Stimulated activated CD4-positive, alpha-beta T cell treated with anti-CD3 and anti-CD28 coated beads, TNF-alpha, amount 100 ng/mL, for 48 hours (primary cell): ENCODE measurements around the gene BRF1.
A peak's percentile ranks its signal among the peaks of the same experiment; 100 is the strongest.
"Not testable (repeated sequence)": the region's sequence is repeated elsewhere in the genome, so short reads cannot be mapped to it uniquely, and the experiment has no call there.

Source experiments
- DNase-seq, 3 donors: peaks; one replicate each; pipeline ENCODE4 v3.0.0-alpha.2; 2020; ENCODE audit warnings: low read depth in 3 of 3

Gene BRF1

DNA sequence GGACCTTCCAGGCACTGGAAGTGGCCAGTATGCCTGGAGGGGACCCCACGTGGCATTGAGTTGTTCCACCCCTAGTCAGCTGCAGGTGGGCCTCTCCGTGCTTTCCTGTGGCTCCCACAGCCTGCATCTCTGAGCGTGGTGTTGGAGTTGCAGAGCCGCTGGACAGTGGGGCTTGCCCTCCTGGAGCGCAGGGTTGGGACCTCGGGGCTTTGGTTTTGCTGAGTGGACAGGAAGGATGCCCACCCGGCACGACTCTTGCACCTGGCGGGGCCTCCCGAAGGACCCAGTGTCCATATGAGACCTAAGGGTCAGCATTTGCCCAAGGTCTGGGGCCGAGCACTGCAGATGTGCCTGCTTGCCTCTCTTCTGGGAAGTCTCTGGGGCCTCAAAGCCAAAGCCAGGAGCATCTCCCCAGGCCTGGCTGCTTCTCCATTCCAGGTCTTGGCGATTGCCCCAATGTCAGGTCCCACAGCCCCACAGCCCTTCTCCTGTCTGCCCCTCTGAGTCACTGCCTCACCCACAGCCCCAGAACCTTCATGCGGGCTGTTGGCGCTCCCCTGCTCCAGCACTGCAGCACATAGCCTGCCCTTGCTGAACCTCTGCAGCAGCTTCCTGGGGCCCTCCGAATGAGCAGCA, 15.3 kb upstream of the BRF1 start:
- no peak for DNase-seq

- DNase-seq = no peak
Observed at GRCh38 chr14:105315211-105315721, 14.5 kb upstream of the BRF1 start.

DNA sequence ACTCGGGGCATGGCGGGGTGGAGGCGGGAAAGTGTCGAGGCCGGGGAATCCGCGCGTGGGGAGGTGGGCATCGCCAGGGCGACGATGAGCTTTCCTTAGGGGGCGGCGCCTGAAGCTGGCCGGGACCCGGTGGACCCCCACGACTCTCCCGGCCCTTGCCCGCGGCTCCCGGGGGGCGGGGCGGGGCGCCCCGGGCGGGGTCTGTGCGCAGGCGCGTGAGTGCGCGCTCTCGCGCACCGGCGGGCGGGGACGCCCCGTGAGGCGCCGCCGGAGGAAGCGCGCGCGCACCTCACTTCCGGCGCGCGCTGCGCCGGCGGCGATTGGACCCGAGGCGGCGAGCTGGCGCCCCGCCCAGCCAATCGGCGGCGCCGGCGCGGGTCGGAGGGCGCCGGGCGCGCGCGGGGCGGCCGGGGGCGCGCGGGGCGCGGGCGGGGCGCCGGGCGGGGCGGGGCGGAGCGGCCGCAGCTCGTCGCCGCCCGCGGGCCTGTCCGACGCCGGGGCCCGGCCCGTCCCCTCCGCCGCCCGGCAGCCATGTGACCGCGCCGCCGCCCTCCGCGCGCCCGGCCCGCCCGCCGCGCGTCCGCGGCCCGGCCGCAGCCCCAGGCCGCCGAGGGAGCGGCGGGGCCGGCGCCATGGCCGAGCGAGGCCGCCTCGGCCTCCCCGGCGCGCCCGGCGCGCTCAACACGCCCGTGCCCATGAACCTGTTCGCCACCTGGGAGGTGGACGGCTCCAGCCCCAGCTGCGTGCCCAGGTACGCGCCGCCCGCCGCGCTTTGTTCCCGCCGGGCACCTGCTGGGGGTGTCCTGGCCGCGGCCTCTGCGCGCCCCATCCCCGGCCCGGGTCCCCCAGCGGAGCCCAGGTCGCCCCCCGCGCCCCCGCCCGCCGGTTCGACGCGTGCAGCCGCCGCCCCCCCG, 13.7 kb upstream of the BRF1 start, which contains the start of gene PACS2:
Gene PACS2, plus strand, starts transcription at position 462 of the 914 bp plus-strand sequence. Its CDS starts 171 bp downstream, at position 633.
- peak in 2 of 3 donors; percentile 50 to 55 for DNase-seq

DNA sequence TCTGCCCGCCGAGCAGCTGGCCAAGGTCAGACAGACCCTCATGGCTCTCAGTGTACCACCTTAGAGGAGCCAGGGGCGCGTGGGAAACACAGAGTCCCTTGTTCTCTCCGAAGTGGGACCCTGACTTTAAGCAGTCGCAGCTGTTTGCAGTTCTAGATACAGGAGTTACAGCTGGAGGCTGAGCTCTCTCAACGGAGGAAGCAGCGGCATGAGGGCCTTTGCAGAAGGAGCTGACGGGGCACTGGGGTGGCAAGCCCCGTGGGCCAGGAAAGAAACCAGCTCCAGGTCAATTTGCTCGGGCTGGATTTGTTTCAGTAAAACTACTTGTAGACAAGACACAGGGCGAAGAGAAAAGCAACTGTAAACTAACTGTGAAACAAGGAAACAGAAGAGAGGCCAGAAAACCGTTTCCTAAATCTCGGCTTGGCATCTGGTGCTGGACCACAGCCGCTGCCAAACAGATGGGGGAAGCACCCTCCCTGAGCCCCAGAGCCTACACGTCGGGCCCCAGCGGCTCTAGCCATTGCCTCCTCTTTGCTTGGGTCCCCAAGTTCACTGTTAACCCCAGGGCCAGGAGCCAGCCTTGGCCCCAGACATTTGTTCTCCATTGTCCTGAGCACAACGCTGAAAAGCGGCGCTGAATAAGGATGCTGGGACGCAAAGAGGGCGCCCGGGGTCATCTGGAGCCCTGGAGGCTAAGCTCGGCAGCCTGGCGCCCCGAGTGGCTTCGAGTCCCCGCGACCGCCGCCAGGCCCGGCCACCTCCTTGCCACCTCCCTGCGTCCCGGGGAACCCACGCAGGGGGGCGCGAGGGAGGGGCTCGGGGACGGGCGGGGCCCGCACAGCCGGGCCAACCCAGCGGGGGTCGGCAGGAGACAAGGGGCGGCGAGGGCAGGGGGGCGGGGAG, 12.8 kb upstream of the BRF1 start:
- no peak for DNase-seq

GRCh38 chr14:105312973-105313372, 12.2 kb upstream of the BRF1 start:
- no peak for DNase-seq

DNA sequence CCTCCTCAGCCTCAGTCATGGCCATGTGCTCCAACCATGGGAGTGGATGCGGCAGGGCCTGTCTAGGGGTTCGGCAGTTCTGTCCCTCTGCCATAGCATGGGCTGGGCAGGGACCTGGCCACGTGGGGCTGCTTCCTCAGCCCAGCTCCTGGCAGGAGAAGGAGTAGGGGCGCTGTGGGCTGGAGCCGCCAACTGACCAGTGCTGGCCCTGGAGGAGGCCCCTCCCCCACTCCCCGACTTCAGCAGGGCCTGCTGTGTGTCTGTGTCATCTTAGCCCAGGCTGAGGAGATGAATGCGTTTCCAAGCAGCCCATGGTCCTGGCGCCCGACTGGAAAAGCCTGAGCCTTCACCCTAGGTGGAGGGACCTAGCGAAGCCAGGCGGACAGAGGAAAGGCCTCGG, 11.0 kb upstream of the BRF1 start:
- no peak for DNase-seq

GRCh38 chr14:105309371-105309770, 8.6 kb upstream of the BRF1 start:
- no peak for DNase-seq

DNA sequence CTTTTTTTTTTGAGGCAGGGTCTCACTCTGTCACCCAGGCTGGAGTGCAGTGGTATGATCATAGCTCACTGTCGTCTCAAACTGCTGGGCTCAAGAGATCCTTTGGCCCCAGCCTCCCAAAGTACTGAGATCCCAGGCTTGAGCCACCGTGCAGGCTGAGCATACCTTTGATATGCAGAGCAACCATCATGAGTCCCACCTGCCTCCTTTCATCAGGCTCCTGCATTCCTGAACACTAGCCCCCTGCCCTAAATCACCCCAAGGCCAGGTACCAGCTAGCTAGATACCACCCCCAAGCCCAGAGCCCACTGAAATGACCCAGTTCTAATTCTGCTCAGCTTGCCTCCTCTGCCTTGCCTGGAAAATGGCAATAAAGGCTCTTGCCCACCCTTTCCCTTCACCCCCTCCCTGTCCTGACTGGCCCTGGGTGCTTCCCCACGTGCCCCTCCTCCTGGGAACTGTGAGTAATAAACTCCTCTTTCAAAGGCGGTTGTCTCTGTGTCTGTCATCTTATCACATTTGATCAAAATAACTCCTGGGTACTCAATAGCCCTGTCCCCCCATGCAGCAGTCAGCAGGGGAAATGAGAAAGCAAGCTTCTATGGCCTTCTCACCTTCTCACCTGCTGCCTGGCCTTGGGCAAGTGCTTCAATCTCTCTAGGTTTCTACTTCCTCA, 6.4 kb upstream of the BRF1 start:
- no peak for DNase-seq

DNA sequence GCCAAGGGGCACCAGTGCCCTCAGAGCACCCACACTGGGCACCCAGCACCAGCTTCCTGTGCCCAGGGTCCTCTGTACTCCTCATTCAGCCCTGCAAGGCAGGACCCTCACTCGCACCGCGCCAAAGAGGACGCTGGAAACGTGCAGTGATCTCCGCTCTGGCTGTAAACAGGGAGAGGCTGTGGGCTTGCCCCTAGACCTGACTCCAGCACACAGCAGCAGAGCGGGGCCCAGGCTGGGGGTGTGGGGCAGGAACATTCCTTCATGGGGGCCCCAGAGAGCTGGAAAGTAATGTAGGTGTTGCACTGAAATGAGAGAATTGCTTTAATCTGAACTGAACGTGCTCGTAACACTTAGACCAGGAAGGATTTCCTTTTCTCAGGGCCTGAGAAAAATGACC, 5.0 kb upstream of the BRF1 start:
- no peak for DNase-seq

GRCh38 chr14:105305345-105305744, 4.5 kb upstream of the BRF1 start:
- DNase-seq = no peak

DNA sequence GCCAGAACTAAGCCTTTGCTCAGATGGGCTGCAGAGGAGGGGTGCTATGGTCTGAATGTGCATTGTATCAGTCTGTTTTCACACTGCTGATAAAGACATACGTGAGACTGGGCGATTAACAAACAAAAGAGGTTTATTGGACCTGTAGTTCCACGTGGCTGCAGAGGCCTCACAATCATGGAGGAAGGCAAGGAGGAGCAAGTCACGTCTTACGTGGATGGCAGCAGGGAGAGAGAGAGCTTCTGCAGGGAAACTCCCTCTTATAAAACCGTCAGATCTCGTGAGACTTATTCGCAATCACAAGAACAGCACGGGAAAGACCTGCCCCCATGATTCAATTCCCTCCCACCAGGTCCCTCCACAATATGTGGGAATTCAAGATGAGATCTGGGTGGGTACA, 3.8 kb upstream of the BRF1 start:
- no peak for DNase-seq

DNA sequence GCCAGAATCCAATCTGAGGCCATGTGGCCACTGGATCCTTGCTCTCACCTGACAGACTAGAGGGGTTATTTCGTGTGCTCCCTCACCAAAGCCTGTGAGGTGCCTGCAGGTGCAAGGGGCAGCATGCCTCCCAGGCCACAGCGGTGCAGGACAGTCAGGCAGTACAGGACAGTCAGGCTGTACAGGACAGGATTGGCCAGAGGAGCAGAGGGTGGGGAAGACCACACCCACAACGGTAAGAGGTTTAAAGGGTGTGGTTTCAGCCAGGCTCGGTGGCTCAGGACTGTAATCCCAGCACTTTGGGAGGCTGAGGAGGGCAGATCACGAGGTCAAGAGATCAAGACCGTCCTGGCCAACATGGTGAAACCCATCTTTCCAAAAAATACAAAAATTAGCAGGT, 3.1 kb upstream of the BRF1 start:
- DNase-seq = no peak

DNA sequence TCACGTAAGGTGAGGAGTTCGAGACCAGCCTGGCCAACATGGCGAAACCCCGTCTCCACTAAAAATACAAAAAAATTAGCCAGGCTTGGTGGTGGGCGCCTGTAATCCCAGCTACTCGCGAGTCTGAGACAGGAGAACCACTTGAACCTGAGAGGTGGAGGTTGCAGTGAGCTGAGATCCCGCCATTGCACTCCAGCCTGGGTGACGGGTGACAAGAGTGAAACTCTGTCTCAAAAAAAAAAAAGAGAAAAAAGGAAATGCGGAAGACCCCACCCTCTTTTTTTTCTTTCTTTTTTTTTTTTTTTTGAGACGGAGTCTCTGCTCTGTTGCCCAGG, 1.1 kb upstream of the BRF1 start:
- DNase-seq = not testable (repeated sequence)

- peak; percentile 97 to 100 (median 99) for DNase-seq
Observed at GRCh38 chr14:105301103-105301914, 508 bp upstream of the BRF1 start.

GRCh38 chr14:105299654-105300541, 903 bp downstream of the BRF1 start:
- no peak for DNase-seq

DNA sequence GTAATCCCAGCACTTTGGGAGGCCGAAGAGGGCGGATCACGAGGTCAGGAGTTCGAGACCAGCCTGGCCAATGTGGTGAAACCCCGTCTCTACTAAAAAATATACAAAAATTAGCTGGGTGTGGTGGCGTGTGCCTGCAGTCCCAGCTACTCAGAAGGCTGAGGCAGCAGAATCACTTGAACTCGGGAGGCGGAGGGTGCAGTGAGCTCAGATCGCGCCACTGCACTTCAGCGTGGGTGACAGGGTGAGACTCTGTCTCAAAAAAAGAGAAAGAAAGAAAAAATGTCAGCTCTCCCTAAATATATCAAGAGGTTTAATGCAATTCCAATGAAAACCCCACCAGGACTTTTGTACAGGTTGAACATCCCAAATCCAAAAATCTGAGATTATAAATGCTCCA, 3.5 kb downstream of the BRF1 start:
- DNase-seq = not testable (repeated sequence)

- DNase-seq = peak in 2 of 3 donors; percentile 45 to 56
Observed at GRCh38 chr14:105294142-105294597, 6.6 kb downstream of the BRF1 start.

DNA sequence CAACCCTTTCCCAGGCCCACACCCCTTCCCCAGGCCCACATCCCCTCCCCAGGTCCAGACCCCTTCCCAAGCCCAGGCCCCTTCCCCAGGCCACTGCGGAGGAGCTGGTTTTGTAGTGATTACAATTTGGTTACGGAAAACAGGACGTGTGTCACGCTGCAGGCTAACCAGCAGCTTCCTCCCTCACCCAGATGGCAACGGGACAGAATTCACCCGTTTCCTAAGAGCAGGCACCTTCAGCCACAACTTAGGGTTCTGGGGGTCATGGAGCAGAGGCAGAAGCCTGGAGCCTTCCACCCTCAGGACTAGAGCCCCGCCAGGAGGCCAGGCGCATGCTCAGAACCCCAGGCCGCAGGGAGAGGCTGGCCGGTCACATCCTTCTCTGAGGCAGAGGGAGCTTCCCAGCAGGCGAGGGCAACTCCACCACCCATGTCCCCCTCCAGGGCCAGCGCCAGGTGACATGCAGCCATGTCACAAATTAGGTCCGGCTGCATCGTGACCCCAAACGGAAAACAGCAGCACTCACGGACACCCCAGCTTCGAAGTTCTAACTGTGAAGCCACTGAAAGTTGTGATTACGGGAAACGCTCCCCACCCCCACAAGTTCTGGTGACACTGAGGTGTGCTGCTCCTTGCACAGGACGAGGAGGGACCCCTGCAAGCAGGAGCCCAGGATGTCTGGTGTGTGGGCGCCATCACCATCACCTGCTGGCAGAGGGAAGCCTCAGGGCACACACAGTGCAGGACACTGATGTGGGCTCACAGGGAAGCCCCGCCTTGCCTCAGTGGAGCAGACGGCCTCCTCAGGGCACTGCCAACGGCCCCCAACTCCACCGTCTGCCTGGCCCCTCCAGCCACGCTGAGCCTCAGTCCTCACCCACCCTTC, 7.7 kb downstream of the BRF1 start:
- DNase-seq = peak in 1 of 3 donors; percentile 63
